Heart right ventricle (tissue), 16 donors: ENCODE data around the gene HOXA6. TPM values are rescaled to one million over a fixed set of nuclear protein-coding genes. Genes with fewer than 3 reads are reported as not detected.
A peak's percentile ranks its signal among the peaks of the same experiment; 100 is the strongest.

Source experiments
- ATAC-seq, 8 donors: fragments of 200-7000 bp; cut with Tn5 transposase; one replicate each; pipeline ENCODE4 v1.9.1; 2020; ENCODE audit warnings: mild to moderate bottlenecking in 8 of 8, moderate library complexity in 8 of 8, moderate number of reproducible peaks in 1 of 8
- DNase-seq, 2 donors: peaks; one replicate each; pipeline ENCODE4 v3.0.0-alpha.2; 2020
- H3K27ac ChIP-seq, 10 donors: fragments of 200-600 bp; sonication (generic) in 2 of 10; one replicate each; pipeline versions ENCODE4 v1.5.0 to v1.8.0; 2020 to 2022; ENCODE audit warnings: mild to moderate bottlenecking in 3 of 10
- H3K27me3 ChIP-seq, 7 donors: fragments of 200-600 bp; one replicate each; pipeline ENCODE4 v1.8.0; 2021 to 2022; ENCODE audit warnings: mild to moderate bottlenecking in 2 of 7
- H3K36me3 ChIP-seq, 9 donors: fragments of 200-600 bp; sonication (generic) in 1 of 9; one replicate each; pipeline versions ENCODE4 v1.5.0 to v1.8.0; 2020 to 2022; ENCODE audit warnings: mild to moderate bottlenecking in 2 of 9
- H3K4me1 ChIP-seq, 9 donors: fragments of 200-600 bp; sonication (generic) in 1 of 9; one replicate each; pipeline versions ENCODE4 v1.5.0 to v1.8.0; 2020 to 2022; ENCODE audit warnings: mild to moderate bottlenecking in 4 of 9
- H3K4me3 ChIP-seq, 10 donors: fragments of 200-600 bp; sonication (generic) in 2 of 10; one replicate each; pipeline versions ENCODE4 v1.5.0 to v1.8.0; 2020 to 2022; ENCODE audit warnings: mild to moderate bottlenecking in 7 of 10, moderate library complexity in 2 of 10
- H3K9me3 ChIP-seq, 11 donors: fragments of 200-600 bp in 10 of 11; sonication (generic) in 2 of 11; one replicate each; pipeline versions ENCODE4 v1.5.0 to v1.8.0; 2013 to 2022; ENCODE audit warnings: mild to moderate bottlenecking in 2 of 11, control low read depth in 1 of 11, moderate library complexity in 1 of 11
- CTCF ChIP-seq, 9 donors: fragments of 200-600 bp; sonication (generic) in 2 of 9; IDR thresholded peaks; one replicate each; pipeline versions ENCODE4 v1.5.0 to v1.8.0; 2021 to 2022; ENCODE audit warnings: antibody characterized with exemption in 9 of 9, mild to moderate bottlenecking in 5 of 9, moderate library complexity in 1 of 9
- WGBS, 2 donors: extraction: QIAGEN DNeasy Blood & Tissue Kit; methylation state at CpG; one replicate each; pipeline ENCODE4 v1.1.7; 2013; ENCODE audit warnings: inconsistent platforms in 1 of 2; 5-methylcytosine and 5-hydroxymethylcytosine counted together
- intact Hi-C, 10 donors: fragments of 100-400 bp; cut with DNase I; formaldehyde crosslinking; loops; one replicate each; pipeline versions ENCODE4 v1.11.1 to v1.14.2; 2022
- polyA plus RNA-seq, 2 donors: library from polyadenylated mRNA; stranded (reverse); fragments of 200-250 nt; gene quantifications; one replicate each; pipeline ENCODE4 v1.2.3, GENCODE V29; 2013
- total RNA-seq, 10 donors: library from RNA; stranded (reverse); fragmentation: NEBNext Ultra II Directional in 3 of 10; extraction: Animal tissue kit (Norgen Biotek cat#: 25700) in 3 of 10; gene quantifications; one replicate each; pipeline versions ENCODE4 v1.2.1 to v1.2.4, GENCODE V29; 2021 to 2023
- donor health status: Arrhythmogenic right ventricular cardiomyopathy.
- donor health status: ischemic (EF 13 %, LVEDD 7.1; RV severe dilation, severe dysfunction).
- donor health status: healthy with polysubstance abuse.
- donor health status: DM: no; HTN: yes; CAD: no.
- donor health status: DM: no; HTN: no; CAD: no.
- donor health status: ischemic (EF 25% LVEDD 6.9; RV normal size, moderate dysfunction).
- donor health status: ischemic (EF 25% LVEDD 5.7; RV mildly dilated, moderate dysfunction).
- donor health status: healthy.
- donor health status: DM: yes; HTN: yes; CAD: no.
- donor health status: Ischemic cardiomyopathy.
- donor health status: ischemic (EF 35%, LVEDD 5.7; RV mildly dilated, moderate dysfunction).
- donor health status: nonischemic (EF 11% LVEDD 7.7; RV severe dilation, severe dysfunction).
- donor health status: DM: yes; HTN: yes; CAD: no.
- donor health status: PGD.
- donor health status: ischemic (EF 29% LVEDD 5.4; RV normal size, mild dysfunction).
- donor health status: nonischemic (EF 23%, LVEDD 6.1; RV moderate dilation, normal function).

Gene HOXA6
- total and polyA plus RNA-seq, 12 donors: not detected

GRCh38 chr7:27128776-27129728, 18.5 kb downstream of the HOXA6 start:
- Histone ChIP-seq H3K27ac (peak overlapping the region in 1 of 10 donors; percentile 88), H3K9me3 (no peaks in the 10 kb centered on the region), H3K27me3 (peaks cover 42 to 100% (median 99%) of the 10 kb centered on the region in 7 donors), H3K4me1 (peaks cover 0 to 11% (median 0%) of the 10 kb centered on the region in 9 donors), H3K36me3 (no peaks in the 10 kb centered on the region), H3K4me3 (peak overlapping the region in 4 of 10 donors; percentile 39 to 58 (median 51))
- ATAC-seq (no peak), DNase-seq (no peak)
- WGBS, 2 donors: 22 to 23% methylated on average over 28 of the region's 28 CpGs
- intact Hi-C loops: no loop called here
- no peak for TF ChIP-seq CTCF (IDR thresholded peaks at IDR 0.05)

DNA sequence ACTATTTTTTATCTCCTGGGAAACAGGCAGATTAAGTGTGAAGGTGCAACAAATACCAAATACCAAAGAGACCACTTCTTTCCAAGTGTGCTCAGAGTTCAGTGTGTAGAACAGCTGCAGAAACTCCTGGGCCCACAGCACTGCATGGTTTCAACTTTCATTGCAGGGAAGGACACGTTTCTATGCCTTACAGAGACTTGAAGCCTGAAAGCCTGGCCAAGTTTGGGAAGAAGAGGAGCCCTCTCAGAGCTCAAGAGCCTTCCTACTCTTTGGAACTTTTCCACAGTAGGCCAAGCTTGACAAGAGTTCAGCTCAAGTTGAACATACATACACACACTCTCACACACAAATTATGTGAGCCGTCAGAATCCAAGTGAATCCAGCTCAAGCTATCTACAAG, 19.5 kb downstream of the HOXA6 start:
- no peak for TF ChIP-seq CTCF (IDR thresholded peaks at IDR 0.05)
- H3K9me3 ChIP-seq: no peaks in the 10 kb centered on the region
- H3K27ac ChIP-seq: no peak overlapping the region
- ATAC-seq (no peak), DNase-seq (no peak)
- H3K4me1 ChIP-seq: peaks cover 0 to 11% (median 0%) of the 10 kb centered on the region in 9 donors
- no peaks in the 10 kb centered on the region for H3K36me3 ChIP-seq
- no peak overlapping the region for H3K4me3 ChIP-seq
- peaks cover 51 to 100% (median 99%) of the 10 kb centered on the region in 7 donors for H3K27me3 ChIP-seq
- WGBS, 2 donors: 24% methylated on average over 2 of the region's 2 CpGs
- intact Hi-C loops: no loop called here

DNA sequence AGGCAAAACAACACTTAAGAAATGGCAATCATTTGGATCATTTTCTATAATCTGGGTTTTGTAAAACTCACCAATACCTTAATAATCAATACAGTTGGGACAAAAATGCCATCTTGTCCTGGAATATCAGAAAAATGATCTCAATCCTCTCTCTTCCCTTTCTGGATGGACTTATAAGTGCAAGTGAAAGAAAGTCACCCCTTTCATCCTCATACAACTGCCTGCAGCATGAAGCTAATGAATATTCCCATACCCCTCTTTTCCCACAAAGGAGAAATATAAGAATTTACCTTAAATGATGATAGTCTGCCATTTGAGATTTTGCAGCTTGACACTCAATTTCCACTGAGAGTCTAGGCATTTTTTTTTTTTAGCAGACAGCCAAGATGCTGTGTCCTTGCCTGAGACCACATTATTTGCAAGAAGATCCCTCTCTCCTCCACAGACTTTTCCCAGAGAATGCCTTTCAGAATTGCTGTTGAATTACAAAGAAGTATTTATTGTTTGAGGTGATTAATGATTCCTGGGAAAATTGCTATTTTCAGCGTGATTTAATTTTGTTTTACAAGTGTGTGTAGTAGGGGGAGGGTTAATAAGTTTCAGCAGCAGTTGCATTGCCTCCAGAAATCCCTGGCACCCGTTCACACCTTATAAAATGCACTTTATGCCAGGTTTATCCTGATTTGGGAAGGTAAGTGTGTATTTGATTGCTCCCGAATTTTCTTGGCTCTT, 20.8 kb downstream of the HOXA6 start:
- peaks cover 0 to 11% (median 0%) of the 10 kb centered on the region in 9 donors for H3K4me1 ChIP-seq
- no peak overlapping the region for H3K4me3 ChIP-seq
- 13 to 29% methylated on average over 3 of the region's 3 CpGs for WGBS, 2 donors
- ATAC-seq (no peak), DNase-seq (no peak)
- TF ChIP-seq CTCF (IDR thresholded peaks at IDR 0.05): no peak
- no peaks in the 10 kb centered on the region for H3K9me3 ChIP-seq
- H3K27ac ChIP-seq: no peak overlapping the region
- no peaks in the 10 kb centered on the region for H3K36me3 ChIP-seq
- peaks cover 42 to 100% (median 99%) of the 10 kb centered on the region in 7 donors for H3K27me3 ChIP-seq
- intact Hi-C loops: no loop called here

DNA sequence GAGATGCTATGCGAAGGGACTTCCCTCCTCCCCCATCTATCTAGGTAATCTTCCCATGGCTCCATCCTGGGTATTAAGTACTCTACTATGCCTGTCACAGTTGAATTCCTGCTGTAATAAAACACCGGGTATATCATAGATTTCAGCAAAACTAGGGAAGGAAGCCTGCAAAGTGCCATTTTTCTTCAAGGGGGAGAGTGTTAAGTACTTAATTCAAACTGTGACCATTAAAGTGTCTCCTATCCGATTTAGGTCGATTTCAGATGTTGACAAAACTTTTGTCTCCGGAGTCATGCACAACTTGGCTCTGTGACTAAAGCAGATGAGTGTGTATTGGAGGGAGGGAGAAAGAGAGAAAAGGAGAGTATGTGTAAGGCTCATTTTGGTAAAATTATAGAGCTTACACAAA, 21.6 kb downstream of the HOXA6 start:
- no peaks in the 10 kb centered on the region for H3K9me3 ChIP-seq
- H3K27me3 ChIP-seq: peaks cover 35 to 99% (median 97%) of the 10 kb centered on the region in 7 donors
- DNase-seq: no peak
- no peak overlapping the region for H3K27ac ChIP-seq
- no peak overlapping the region for H3K4me3 ChIP-seq
- H3K4me1 ChIP-seq: peaks cover 0 to 10% (median 0%) of the 10 kb centered on the region in 9 donors
- intact Hi-C loops: no loop called here
- no peaks in the 10 kb centered on the region for H3K36me3 ChIP-seq
- 20 to 24% methylated on average over 5 of the region's 5 CpGs for WGBS, 2 donors
- TF ChIP-seq CTCF (IDR thresholded peaks at IDR 0.05): no peak
- ATAC-seq: no peak
